ENCODE measurements around the gene PRKCE.

PRKCE gene

GRCh38 chr2:46125798-46126197 lies 474.3 kb downstream of the PRKCE start:
- H3K9ac ChIP-seq (ENCODE audit: insufficient read length, low read depth), result no peak overlapping the region
- H3K9me3 ChIP-seq (ENCODE audit: insufficient read depth, low read length), result no peaks in the 10 kb centered on the region; the same call in 1 of the 2 replicates
- H3K27me3 ChIP-seq (ENCODE audit: insufficient read depth, insufficient read length), result no peaks in the 10 kb centered on the region
- TF ChIP-seq ZNF274 (IDR thresholded peaks at IDR 0.05; ENCODE audit: low read depth, low read length) (no peak), SUZ12 (IDR thresholded peaks at IDR 0.05; ENCODE audit: extremely low read depth, insufficient read depth, insufficient read length) (no peak), YY1 (IDR thresholded peaks at IDR 0.05; ENCODE audit: insufficient read depth, insufficient read length) (no peak)
- H3K4me1 ChIP-seq (ENCODE audit: insufficient read depth, insufficient read length), result no peaks in the 10 kb centered on the region
- H3K36me3 ChIP-seq (ENCODE audit: insufficient read depth, insufficient read length, low read length), result no peaks in the 10 kb centered on the region
- DNase-seq (ENCODE audit: low read depth, low spot score), result no peak
- H3K4me3 ChIP-seq (ENCODE audit: insufficient read length, low read depth), result no peak overlapping the region

GRCh38 chr2:46126571-46126970 lies 475.1 kb downstream of the PRKCE start:
- H3K36me3 ChIP-seq (ENCODE audit: insufficient read depth, insufficient read length, low read length), result no peaks in the 10 kb centered on the region
- no peaks in the 10 kb centered on the region; the same call in 1 of the 2 replicates for H3K9me3 ChIP-seq (ENCODE audit: insufficient read depth, low read length)
- H3K4me1 ChIP-seq (ENCODE audit: insufficient read depth, insufficient read length), result no peaks in the 10 kb centered on the region
- no peak for DNase-seq (ENCODE audit: low read depth, low spot score)
- H3K9ac ChIP-seq (ENCODE audit: insufficient read length, low read depth), result no peak overlapping the region
- no peak overlapping the region for H3K4me3 ChIP-seq (ENCODE audit: insufficient read length, low read depth)
- H3K27me3 ChIP-seq (ENCODE audit: insufficient read depth, insufficient read length), result no peaks in the 10 kb centered on the region
- TF ChIP-seq ZNF274 (IDR thresholded peaks at IDR 0.05; ENCODE audit: low read depth, low read length), result no peak
- TF ChIP-seq SUZ12 (IDR thresholded peaks at IDR 0.05; ENCODE audit: extremely low read depth, insufficient read depth, insufficient read length), result no peak

- Histone ChIP-seq H3K27me3 (ENCODE audit: insufficient read depth, insufficient read length) (no peaks in the 10 kb centered on the region), H3K4me3 (ENCODE audit: insufficient read length, low read depth) (no peak overlapping the region), H3K4me1 (ENCODE audit: insufficient read depth, insufficient read length) (no peaks in the 10 kb centered on the region), H3K9me3 (ENCODE audit: insufficient read depth, low read length) (no peaks in the 10 kb centered on the region; the same call in 1 of the 2 replicates), H3K36me3 (ENCODE audit: insufficient read depth, insufficient read length, low read length) (no peaks in the 10 kb centered on the region), H3K9ac (ENCODE audit: insufficient read length, low read depth) (no peak overlapping the region)
- DNase-seq (ENCODE audit: low read depth, low spot score), result no peak
- TF ChIP-seq YY1 (IDR thresholded peaks at IDR 0.05; ENCODE audit: insufficient read depth, insufficient read length) (no peak), ZNF274 (IDR thresholded peaks at IDR 0.05; ENCODE audit: low read depth, low read length) (no peak), SUZ12 (IDR thresholded peaks at IDR 0.05; ENCODE audit: extremely low read depth, insufficient read depth, insufficient read length) (no peak)
Measured at GRCh38 chr2:46127176-46127575, 475.7 kb downstream of the PRKCE start.

GRCh38 chr2:46130511-46130910 lies 479.0 kb downstream of the PRKCE start:
- Histone ChIP-seq H3K9ac (ENCODE audit: insufficient read length, low read depth) (no peak overlapping the region), H3K4me1 (ENCODE audit: insufficient read depth, insufficient read length) (peaks cover 2% of the 10 kb centered on the region), H3K9me3 (ENCODE audit: insufficient read depth, low read length) (no peaks in the 10 kb centered on the region; the same call in 1 of the 2 replicates), H3K36me3 (ENCODE audit: insufficient read depth, insufficient read length, low read length) (no peaks in the 10 kb centered on the region), H3K4me3 (ENCODE audit: insufficient read length, low read depth) (no peak overlapping the region), H3K27me3 (ENCODE audit: insufficient read depth, insufficient read length) (no peaks in the 10 kb centered on the region)
- no peak for DNase-seq (ENCODE audit: low read depth, low spot score)
- no peak for TF ChIP-seq ZNF274 (IDR thresholded peaks at IDR 0.05; ENCODE audit: low read depth, low read length)
- no peak for TF ChIP-seq YY1 (IDR thresholded peaks at IDR 0.05; ENCODE audit: insufficient read depth, insufficient read length)
- no peak for TF ChIP-seq SUZ12 (IDR thresholded peaks at IDR 0.05; ENCODE audit: extremely low read depth, insufficient read depth, insufficient read length)

- Histone ChIP-seq H3K27me3 (ENCODE audit: insufficient read depth, insufficient read length) (no peaks in the 10 kb centered on the region), H3K9ac (ENCODE audit: insufficient read length, low read depth) (no peak overlapping the region), H3K36me3 (ENCODE audit: insufficient read depth, insufficient read length, low read length) (no peaks in the 10 kb centered on the region), H3K9me3 (ENCODE audit: insufficient read depth, low read length) (no peaks in the 10 kb centered on the region), H3K4me3 (ENCODE audit: insufficient read length, low read depth) (no peak overlapping the region), H3K4me1 (ENCODE audit: insufficient read depth, insufficient read length) (peaks cover 2% of the 10 kb centered on the region)
- TF ChIP-seq YY1 (IDR thresholded peaks at IDR 0.05; ENCODE audit: insufficient read depth, insufficient read length) (no peak), ZNF274 (IDR thresholded peaks at IDR 0.05; ENCODE audit: low read depth, low read length) (no peak), SUZ12 (IDR thresholded peaks at IDR 0.05; ENCODE audit: extremely low read depth, insufficient read depth, insufficient read length) (no peak)
- no peak for DNase-seq (ENCODE audit: low read depth, low spot score)
Measured at GRCh38 chr2:46132996-46133395, 481.5 kb downstream of the PRKCE start.

GRCh38 chr2:46134531-46135227 lies 483.2 kb downstream of the PRKCE start:
- TF ChIP-seq ZNF274 (IDR thresholded peaks at IDR 0.05; ENCODE audit: low read depth, low read length), result no peak
- no peak for TF ChIP-seq YY1 (IDR thresholded peaks at IDR 0.05; ENCODE audit: insufficient read depth, insufficient read length)
- TF ChIP-seq SUZ12 (IDR thresholded peaks at IDR 0.05; ENCODE audit: extremely low read depth, insufficient read depth, insufficient read length), result no peak
- Histone ChIP-seq H3K9me3 (ENCODE audit: insufficient read depth, low read length) (no peaks in the 10 kb centered on the region), H3K4me1 (ENCODE audit: insufficient read depth, insufficient read length) (peaks cover 2% of the 10 kb centered on the region), H3K4me3 (ENCODE audit: insufficient read length, low read depth) (no peak overlapping the region), H3K27me3 (ENCODE audit: insufficient read depth, insufficient read length) (no peaks in the 10 kb centered on the region), H3K9ac (ENCODE audit: insufficient read length, low read depth) (no peak overlapping the region), H3K36me3 (ENCODE audit: insufficient read depth, insufficient read length, low read length) (no peaks in the 10 kb centered on the region)
- DNase-seq (ENCODE audit: low read depth, low spot score), result no peak

- no peaks in the 10 kb centered on the region for H3K36me3 ChIP-seq (ENCODE audit: insufficient read depth, insufficient read length, low read length)
- no peak for DNase-seq (ENCODE audit: low read depth, low spot score)
- TF ChIP-seq SUZ12 (IDR thresholded peaks at IDR 0.05; ENCODE audit: extremely low read depth, insufficient read depth, insufficient read length), result no peak
- TF ChIP-seq ZNF274 (IDR thresholded peaks at IDR 0.05; ENCODE audit: low read depth, low read length), result no peak
- TF ChIP-seq YY1 (IDR thresholded peaks at IDR 0.05; ENCODE audit: insufficient read depth, insufficient read length), result no peak
- H3K4me1 ChIP-seq (ENCODE audit: insufficient read depth, insufficient read length), result peaks cover 2% of the 10 kb centered on the region
- no peak overlapping the region for H3K9ac ChIP-seq (ENCODE audit: insufficient read length, low read depth)
- H3K27me3 ChIP-seq (ENCODE audit: insufficient read depth, insufficient read length), result no peaks in the 10 kb centered on the region
- no peaks in the 10 kb centered on the region for H3K9me3 ChIP-seq (ENCODE audit: insufficient read depth, low read length)
- H3K4me3 ChIP-seq (ENCODE audit: insufficient read length, low read depth), result no peak overlapping the region
Measured at GRCh38 chr2:46135228-46135855, 483.9 kb downstream of the PRKCE start.

Data from NT2/D1 (cell line).